Prostate gland (tissue), 2 donors: ENCODE data around the gene CDC42SE1.

Experiments used
- CTCF ChIP-seq, 4 experiments: fragments of 200-600 bp in 2 of 4; fragments of 450-650 bp in 2 of 4; sonication (generic) in 2 of 4; IDR thresholded peaks; 1 replicate in 3 of 4; 2 replicates in 1 of 4; pipeline ENCODE4 v1.5.1; 2016 to 2019; ENCODE audit warnings: antibody characterized with exemption in 4 of 4, mild to moderate bottlenecking in 2 of 4, moderate library complexity in 2 of 4
- POLR2A ChIP-seq: fragments of 450-650 bp; IDR thresholded peaks from one replicate; pipeline ENCODE4 v1.6.1; 2016; ENCODE audit warnings: antibody characterized with exemption, mild to moderate bottlenecking
- POLR2AphosphoS5 ChIP-seq: sonication (generic); formaldehyde crosslinking; IDR thresholded peaks from one replicate; pipeline ENCODE4 v1.6.1; 2017; ENCODE audit warnings: antibody characterized with exemption

GRCh38 chr1:151065089-151065645 is 5.7 kb upstream of the CDC42SE1 start:
- TF ChIP-seq POLR2A (no peak), CTCF (IDR thresholded peaks at IDR 0.05) (no peak), POLR2AphosphoS5 (no peak)
